Embryonic facial prominence (tissue), 1 donor: ENCODE results near the gene IGFBP5.

Experiments used
- DNase-seq: peaks from one replicate; pipeline ENCODE4 v3.0.0-alpha.2; 2016; ENCODE audit errors: extremely low spot score

The IGFBP5 gene

DNA sequence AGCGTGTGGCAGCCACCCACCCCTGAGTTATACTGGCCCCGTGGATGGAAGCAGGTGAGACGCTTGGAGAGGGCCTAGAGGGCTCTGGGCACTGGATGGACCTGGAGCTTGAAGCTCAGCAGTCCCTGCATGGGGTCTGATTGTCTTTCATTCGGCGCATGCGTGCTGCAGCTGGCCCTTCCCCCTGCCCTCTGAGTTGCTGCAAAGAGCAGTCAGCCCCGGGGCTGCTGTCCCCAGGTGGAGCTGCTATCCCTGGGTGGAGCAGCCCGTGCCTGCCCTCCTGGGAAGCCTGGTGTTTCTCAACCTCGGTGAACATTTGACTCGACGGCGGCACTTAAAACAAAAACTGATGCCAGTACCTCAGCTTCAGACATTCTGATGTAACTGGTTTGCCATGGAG, 29.6 kb downstream of the IGFBP5 start:
- DNase-seq: no peak

- peak; percentile 45 for DNase-seq
Observed at GRCh38 chr2:216665242-216665641, 30.1 kb downstream of the IGFBP5 start.

DNA sequence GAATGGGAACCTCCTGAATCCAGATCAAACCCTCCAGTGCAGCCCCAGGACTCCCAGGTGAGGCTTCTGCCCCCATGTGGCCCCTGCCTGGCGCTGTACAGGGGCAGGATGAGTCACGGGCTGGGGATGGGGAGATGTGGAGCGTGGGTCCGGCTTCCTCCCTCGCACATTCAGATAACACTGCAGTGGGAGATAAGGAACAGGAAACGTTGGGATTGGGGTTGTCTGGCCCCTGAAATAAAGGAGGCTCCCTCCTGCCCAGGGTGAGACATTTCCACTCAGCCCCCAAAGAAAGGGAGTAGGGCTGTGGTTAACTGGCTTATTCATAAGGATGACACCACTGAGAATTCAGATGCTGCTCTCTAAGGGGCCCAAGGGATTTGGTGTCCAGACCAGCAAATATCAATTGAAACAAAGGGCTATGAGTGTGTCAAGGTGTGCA, 30.7 kb downstream of the IGFBP5 start:
- DNase-seq: no peak

- no peak for DNase-seq
Observed at GRCh38 chr2:216663846-216664245, 31.5 kb downstream of the IGFBP5 start.

DNA sequence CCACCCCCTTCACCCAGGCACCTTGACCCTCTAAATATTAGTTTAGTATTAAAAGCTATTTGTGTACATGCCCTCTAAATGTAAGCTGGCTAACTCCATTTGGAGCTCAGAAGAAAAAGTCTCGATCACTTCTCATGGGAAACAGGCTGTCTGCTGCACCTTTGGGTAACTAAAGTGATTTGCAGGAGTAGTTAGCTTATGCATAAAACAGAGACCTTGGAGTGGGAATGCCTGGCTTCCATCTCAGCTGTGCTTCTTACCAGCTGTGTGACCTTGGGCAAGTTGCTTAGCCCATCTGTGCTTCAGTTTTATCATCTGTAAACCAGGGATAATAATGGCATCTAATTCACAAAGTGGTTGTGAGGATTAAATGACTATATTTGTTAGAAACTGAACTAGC, 32.2 kb downstream of the IGFBP5 start:
- no peak for DNase-seq

DNA sequence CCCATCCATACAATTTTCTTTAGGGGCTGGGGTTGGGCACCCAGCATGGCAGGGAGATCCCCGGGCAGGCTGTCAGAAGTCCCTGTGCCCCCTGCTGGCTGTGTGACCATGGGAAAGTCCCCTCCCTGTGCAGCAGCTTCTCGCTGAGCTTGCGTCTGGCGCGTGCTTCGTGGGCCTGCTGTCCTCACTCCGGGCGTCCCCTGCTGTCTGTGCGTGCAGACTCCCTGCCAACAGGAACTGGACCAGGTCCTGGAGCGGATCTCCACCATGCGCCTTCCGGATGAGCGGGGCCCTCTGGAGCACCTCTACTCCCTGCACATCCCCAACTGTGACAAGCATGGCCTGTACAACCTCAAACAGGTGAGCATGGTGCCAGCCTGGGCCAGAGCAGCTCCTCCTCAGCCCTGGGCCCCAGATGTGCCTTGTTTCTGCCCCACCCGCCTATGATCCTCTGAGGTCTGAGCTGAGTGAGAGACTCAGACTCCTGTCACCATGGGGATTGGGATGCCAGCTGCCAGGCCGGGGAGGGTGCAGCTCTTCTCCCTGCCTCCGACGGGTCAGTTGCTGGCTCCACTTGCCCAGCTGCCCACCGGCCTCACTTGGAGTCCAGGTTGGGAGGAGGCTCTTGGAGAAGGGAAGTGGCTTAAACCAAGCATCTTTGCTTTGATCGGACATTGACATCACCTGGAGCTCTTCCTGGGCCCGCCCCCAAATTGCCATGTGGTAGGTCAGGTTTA, 33.5 kb downstream of the IGFBP5 start:
- DNase-seq: no peak

DNA sequence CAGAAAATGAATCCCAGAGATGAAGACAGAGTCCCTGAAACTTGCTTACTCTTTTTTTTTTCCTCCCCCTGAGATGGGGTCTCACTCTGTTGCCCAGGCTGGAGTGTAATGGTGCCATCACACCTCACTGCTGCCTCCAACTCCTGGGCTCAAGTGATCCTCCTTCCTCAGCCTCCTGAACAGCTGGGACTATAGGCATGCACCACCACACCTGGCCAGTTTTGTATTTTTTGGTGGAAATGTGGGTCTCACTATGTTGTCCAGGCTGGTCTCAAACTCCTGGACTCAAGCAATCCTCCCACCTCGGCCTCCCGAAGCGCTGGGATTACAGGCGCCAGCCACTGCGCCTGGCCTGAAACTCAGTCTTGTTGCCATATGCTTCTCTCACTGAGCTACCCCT, 34.3 kb downstream of the IGFBP5 start:
- DNase-seq: no peak

DNA sequence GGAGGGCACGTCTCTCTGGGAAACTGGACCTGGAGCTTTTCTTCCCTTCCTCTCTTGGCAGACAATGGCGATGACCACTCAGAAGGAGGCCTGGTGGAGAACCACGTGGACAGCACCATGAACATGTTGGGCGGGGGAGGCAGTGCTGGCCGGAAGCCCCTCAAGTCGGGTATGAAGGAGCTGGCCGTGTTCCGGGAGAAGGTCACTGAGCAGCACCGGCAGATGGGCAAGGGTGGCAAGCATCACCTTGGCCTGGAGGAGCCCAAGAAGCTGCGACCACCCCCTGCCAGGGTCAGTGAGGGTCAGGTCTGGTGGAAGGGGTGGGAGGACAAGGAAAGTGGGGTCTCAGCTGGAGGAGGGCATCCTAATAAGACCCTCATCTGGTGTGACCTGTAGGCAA, 34.9 kb downstream of the IGFBP5 start:
- DNase-seq: no peak

- no peak for DNase-seq
Observed at GRCh38 chr2:216659276-216659675, 36.1 kb downstream of the IGFBP5 start.

GRCh38 chr2:216658757-216659156, 36.6 kb downstream of the IGFBP5 start:
- no peak for DNase-seq

- DNase-seq: no peak
Observed at GRCh38 chr2:216657980-216658379, 37.4 kb downstream of the IGFBP5 start.

DNA sequence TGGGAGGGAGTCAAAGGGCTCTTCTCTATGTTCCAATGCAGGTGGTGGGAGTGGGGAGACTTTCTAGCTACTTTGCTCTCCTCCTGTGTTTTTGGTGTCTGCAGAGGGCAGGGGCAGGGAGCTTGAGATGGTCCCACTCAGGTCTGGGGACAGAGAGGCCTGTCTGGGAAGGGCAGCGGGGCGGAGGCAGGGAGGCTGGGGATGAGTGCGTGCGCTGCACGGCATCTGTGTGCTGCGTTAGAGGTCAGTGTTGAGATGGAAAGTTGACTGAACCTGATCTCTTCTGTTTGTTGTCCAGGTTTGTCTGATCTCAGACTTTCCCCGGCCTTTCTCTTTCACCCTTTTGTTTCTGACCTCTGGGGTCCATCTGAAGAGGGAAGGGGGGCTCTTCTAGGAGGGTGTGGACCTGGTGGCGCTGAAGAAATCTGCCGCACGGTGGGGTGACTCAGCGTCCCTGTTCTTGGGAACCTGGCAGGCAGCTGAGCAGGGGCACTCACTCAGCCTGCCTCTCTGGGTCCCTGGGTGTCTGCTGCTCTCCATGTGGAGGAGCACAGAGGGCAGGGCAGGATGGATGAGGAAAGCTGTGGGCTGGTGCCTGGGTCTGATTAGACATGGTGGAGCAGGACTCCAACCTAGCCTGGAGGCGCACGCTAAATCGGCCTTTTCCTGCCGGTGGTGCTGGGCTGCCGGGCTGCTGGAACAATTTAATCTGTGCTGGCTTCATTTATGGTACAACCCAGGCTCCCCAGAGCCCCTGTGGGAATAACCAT, 38.1 kb downstream of the IGFBP5 start:
- no peak for DNase-seq

- DNase-seq: no peak
Observed at GRCh38 chr2:216654528-216655052, 40.8 kb downstream of the IGFBP5 start.

- no peak for DNase-seq
Observed at GRCh38 chr2:216653931-216654365, 41.4 kb downstream of the IGFBP5 start.

- DNase-seq: no peak
Observed at GRCh38 chr2:216653093-216653799, 42.1 kb downstream of the IGFBP5 start.

- DNase-seq: no peak
Observed at GRCh38 chr2:216652566-216652965, 42.8 kb downstream of the IGFBP5 start.

GRCh38 chr2:216651351-216651881, 43.9 kb downstream of the IGFBP5 start:
- peak; percentile 65 for DNase-seq

- DNase-seq: no peak
Observed at GRCh38 chr2:216650626-216651257, 44.6 kb downstream of the IGFBP5 start.

GRCh38 chr2:216649574-216649973, 45.8 kb downstream of the IGFBP5 start:
- no peak for DNase-seq

- no peak for DNase-seq
Observed at GRCh38 chr2:216648105-216648504, 47.2 kb downstream of the IGFBP5 start.

GRCh38 chr2:216646116-216646515, 49.2 kb downstream of the IGFBP5 start:
- no peak for DNase-seq

DNA sequence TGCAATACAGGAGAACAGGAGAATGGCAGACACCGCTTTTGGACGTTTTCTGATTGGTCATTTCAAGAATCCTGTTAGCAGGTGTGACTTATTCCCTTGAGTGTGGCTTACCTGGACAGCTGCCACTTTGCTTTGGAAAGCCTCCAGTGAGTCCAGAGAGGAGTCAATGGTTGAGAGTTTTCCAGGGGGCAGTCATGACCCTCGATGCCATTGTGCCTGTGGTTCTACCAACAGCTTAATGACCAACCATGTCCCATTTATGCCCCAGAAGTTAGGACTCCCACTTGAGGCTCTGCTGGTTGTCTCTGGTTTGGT, 49.8 kb downstream of the IGFBP5 start:
- DNase-seq: no peak
